WI38 (cell line): ENCODE results near the gene AIDA.

Experiments
- H3K4me3 ChIP-seq: 2 replicates; pipeline ENCODE4 v1.5.1; 2011; ENCODE audit warnings: low read depth, mild to moderate bottlenecking, control low read depth, low read length
- TF ChIP-seq, protein P1 (sequence below): IDR thresholded peaks from 2 replicates; pipeline ENCODE4 v1.5.1; 2012; ENCODE audit warnings: low read depth, mild to moderate bottlenecking, control low read depth, low read length

AIDA gene

DNA sequence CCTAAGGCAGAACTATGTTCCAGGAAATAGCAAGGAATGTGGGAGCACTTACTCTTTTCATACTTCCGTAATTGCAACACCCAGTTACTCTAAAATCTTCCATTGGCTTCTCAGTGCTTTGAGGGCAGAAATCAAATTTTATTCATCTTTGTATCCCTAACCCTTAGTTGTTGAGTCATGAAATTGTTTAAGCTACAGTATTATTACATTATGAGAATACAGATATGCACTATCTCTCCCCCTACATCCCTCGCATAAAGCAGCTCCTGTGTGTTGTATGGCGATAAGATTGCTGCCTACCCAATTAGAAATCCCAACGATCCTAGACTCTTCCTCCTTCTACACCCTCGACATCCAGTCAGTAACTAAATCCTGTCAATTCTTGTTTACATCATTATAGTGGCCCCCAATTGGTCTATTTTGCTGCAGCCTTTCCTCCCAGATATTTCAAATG is 2.6 kb downstream of the AIDA start:
- no peak overlapping the region; the same call in 1 of the 2 replicates for H3K4me3 ChIP-seq
- TF ChIP-seq, protein P1, sequence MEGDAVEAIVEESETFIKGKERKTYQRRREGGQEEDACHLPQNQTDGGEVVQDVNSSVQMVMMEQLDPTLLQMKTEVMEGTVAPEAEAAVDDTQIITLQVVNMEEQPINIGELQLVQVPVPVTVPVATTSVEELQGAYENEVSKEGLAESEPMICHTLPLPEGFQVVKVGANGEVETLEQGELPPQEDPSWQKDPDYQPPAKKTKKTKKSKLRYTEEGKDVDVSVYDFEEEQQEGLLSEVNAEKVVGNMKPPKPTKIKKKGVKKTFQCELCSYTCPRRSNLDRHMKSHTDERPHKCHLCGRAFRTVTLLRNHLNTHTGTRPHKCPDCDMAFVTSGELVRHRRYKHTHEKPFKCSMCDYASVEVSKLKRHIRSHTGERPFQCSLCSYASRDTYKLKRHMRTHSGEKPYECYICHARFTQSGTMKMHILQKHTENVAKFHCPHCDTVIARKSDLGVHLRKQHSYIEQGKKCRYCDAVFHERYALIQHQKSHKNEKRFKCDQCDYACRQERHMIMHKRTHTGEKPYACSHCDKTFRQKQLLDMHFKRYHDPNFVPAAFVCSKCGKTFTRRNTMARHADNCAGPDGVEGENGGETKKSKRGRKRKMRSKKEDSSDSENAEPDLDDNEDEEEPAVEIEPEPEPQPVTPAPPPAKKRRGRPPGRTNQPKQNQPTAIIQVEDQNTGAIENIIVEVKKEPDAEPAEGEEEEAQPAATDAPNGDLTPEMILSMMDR: no peak

DNA sequence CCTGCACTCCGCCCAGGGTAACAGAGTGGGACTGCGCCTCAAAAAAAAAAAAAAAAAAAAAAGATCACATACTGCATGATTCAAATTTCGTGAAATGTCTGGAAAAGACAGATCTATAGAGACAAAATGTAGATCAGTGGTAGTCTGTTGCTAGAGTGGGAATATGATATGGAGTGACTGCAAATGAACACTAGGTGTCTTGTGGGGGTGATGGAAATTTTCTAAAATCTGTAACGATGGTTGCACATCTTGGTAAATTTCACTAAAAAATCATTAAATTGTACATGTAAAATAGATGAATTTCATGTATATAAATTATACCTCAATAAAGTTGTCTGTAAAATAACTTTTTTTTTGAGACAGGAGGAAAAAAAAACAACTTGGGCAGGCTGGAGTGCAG is 5.5 kb downstream of the AIDA start:
- no peak overlapping the region for H3K4me3 ChIP-seq
- TF ChIP-seq, protein P1: no peak

DNA sequence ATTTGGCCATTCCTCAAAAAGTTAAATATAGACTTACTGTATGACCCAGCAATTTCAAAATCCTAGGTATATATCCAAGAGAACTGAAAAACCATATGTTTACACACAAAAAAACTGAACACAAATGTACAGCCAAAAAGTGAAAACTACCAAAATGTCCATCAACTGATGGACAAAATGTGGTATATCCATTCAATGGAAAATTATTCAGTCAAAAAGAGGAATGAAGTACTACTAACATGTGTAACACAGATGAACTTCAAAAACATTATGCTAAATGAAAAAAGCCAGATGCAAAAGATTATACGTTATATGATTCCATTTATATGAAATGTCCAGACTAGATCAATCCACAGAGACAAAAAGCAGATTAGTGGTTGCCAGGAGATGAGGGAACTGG is 8.0 kb downstream of the AIDA start:
- H3K4me3 ChIP-seq: no peak overlapping the region
- TF ChIP-seq, protein P1: no peak

DNA sequence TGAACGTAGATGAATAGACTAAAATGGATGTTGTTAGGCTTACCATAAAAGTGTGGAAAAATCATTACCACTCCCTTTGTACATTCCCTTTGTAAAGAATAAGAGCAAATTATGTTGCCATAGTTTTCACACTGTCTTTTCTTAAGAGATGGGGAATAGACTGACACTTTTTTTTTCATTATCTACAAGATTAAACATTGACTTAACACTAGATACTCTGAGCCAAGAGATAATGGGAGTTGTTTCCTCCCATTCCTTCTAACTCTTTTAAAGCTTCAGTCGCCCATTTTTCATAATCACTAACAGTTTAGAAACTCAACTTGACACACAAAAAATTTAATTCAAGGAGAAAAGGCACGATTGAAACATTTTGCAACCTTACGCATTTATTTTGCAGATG is 10.1 kb downstream of the AIDA start:
- TF ChIP-seq, protein P1: no peak
- no peak overlapping the region for H3K4me3 ChIP-seq

DNA sequence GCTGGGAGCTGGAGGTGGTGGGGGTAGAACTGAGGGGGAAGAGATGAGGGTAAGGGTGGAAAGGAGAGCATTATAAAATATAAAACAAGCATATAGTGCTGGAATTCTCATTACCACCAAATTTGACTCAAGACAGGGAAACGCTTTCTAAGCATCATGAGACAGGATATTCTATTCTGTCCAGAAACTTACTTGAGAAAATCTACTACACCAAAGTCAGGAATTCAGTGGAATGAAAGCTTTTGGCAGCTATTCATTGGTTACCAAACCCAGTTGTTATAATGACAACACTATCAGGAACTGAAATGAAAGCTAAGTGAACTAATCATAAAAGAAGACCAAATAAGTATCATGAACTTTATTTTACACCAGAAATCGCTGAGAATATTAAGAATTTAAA is 14.5 kb downstream of the AIDA start:
- TF ChIP-seq, protein P1: no peak

DNA sequence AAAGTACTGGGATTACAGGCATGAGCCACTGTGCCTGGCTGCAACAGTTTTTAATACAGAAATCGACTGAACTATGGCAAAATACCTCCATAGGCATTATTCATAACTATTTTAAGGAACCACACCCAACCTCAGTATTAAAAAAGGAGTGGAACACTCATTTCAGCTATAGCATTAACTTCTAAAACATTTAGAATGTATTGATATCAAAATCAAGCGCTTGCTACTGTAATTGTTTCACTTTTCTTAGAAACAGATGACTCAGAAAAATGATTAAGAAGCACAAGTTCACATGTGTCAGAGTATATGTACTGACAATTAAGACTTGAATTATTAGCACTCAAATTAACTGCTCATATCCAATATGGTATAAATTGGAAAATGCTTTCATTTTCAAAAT is 15.1 kb downstream of the AIDA start:
- TF ChIP-seq, protein P1: no peak
- no peak overlapping the region for H3K4me3 ChIP-seq

More for the DNA sequence above, 14.5 kb downstream of the AIDA start:
- no peak overlapping the region for H3K4me3 ChIP-seq

DNA sequence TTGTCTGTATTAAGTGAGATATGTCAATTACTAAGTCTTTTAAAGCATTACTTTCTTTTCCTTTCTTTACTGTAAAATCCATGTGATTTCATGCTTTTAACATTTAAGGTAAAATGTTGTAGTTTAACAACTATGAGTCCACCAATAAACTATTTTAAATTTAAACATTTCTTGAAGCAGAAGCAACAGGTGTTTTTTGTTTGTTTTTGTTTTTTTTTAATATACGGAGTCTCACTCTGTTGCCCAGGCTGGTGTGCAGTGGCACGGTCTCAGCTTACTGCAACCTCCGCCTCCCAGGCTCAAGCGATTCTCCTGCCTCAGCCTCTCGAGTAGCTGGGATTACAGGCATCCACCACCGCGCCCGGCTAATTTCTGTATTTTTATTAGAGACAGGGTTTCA is 15.6 kb downstream of the AIDA start:
- H3K4me3 ChIP-seq: no peak overlapping the region
- TF ChIP-seq, protein P1: no peak
